H1 (cell line): ENCODE measurements around the gene BRPF1. TPM values are rescaled to one million over a fixed set of nuclear protein-coding genes. Genes with fewer than 3 reads are reported as not detected.

Experiments used
- BACH1 ChIP-seq: IDR thresholded peaks from 2 replicates; pipeline ENCODE4 v1.6.1; 2012; ENCODE audit warnings: low read length, improper control_type of control experiment
- E2F6 ChIP-seq: IDR thresholded peaks from 2 replicates; pipeline ENCODE4 v1.6.1; 2012; ENCODE audit warnings: inconsistent platforms
- KDM4A ChIP-seq: IDR thresholded peaks from one replicate; pipeline ENCODE4 v1.7.1; 2012; ENCODE audit warnings: low read depth, mild to moderate bottlenecking, moderate library complexity, low read length, inconsistent platforms; ENCODE audit not compliant: severe bottlenecking
- polyA plus RNA-seq, 7 experiments: library from polyadenylated mRNA; depleted of rRNA in 3 of 7; stranded (reverse) in 5 of 7; unstranded in 2 of 7; fragments of >200 nt in 5 of 7; fragments of 200-250 nt in 2 of 7; gene quantifications; 1 replicate in 5 of 7; 2 replicates in 1 of 7; 4 replicates in 1 of 7; pipeline versions ENCODE4 v1.2.1 to v1.2.3, GENCODE V29; 2011 to 2013; ENCODE audit warnings: missing spikeins in 2 of 7, mixed read lengths in 2 of 7
- total RNA-seq: library from RNA; stranded (reverse); fragmentation: NEBNext Ultra II Directional; extraction: Animal tissue kit (Norgen Biotek cat#: 25700); gene quantifications from 2 replicates; pipeline ENCODE4 v1.2.1, GENCODE V29; 2021

BRPF1 gene
- total and polyA plus RNA-seq, 2 of the 8 experiments (the other 6 are each of a cell fraction or from before 2014, with no cell fraction given): 11.3 to 21.7 TPM

- peak; percentile 59 for TF ChIP-seq KDM4A
- TF ChIP-seq E2F6: peak; percentile 28; the same call in 1 of the 2 replicates
- TF ChIP-seq BACH1: no peak
Observed at GRCh38 chr3:9749645-9750555, 18.4 kb downstream of the BRPF1 start, which contains the start of gene OGG1 (continued).
